HG03571 (cell line): Measurements from ENCODE around the gene OR4D2.
A peak's percentile ranks its signal among the peaks of the same experiment; 100 is the strongest.

Experiments used
- ATAC-seq: cut with Tn5 transposase; IDR thresholded peaks from one replicate; pipeline ENCODE4 v1.9.1; 2021; ENCODE audit not compliant: unreplicated experiment

Gene OR4D2

DNA sequence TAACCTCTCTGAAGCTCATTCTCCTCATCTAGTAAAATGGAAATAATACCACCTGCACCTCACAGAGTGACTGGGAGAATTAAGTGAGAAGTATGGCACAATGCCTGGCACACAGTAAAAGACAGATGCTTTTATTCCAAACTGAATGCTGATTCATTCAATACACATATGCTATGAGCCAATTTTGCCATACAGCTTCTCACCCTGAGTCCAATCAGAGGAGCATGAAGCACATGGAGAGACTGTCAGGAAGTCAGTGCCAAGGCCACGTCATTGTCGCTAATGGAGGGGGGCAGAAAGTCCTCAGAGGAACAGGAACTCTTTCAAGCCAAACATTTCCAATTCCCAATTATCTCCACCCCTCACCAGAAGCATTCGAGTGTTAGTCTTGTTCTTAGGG lies 40.7 kb downstream of the OR4D2 start:
- ATAC-seq, result no peak

GRCh38 chr17:58208344-58208743 lies 41.6 kb downstream of the OR4D2 start:
- ATAC-seq, result no peak

- no peak for ATAC-seq
Observed at GRCh38 chr17:58210922-58211321, 44.1 kb downstream of the OR4D2 start.

DNA sequence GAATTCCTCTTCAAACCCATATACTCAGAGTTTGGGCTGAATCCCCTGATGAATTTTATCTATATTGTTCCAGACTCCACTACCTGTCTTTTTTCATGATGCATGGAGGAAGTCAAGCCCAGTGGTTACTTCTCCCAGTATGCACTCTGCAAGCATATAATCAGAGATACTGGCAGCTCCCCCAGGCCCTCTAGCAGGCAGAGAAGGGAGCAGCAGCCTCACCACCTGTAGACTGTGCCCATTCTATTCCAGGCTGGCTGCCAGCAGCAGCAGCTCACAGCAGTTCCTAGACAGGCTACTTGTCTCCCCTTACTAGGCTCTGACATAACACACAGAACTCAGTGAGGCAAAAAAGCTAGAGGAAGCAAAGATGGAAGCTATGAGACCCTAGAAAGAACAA lies 48.9 kb downstream of the OR4D2 start:
- ATAC-seq, result no peak

DNA sequence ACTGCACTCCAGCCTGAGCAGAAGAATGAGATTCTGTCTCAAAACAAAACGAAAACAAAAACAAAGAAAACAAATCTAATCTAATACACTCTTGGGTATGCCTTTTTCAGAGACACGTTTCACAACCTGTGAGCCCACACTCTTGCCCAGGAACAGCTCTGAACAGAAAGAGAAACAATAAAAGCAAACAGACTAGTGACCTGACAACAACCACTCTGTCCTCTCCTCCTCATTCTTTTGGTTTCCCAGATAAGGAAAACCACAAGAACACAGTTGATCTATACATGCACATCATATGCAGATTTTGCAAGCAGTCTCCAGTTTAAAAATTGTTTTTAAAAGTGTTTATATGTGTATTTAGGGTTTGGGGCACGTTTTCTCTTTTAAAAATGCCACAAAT lies 51.0 kb downstream of the OR4D2 start:
- ATAC-seq, result no peak

DNA sequence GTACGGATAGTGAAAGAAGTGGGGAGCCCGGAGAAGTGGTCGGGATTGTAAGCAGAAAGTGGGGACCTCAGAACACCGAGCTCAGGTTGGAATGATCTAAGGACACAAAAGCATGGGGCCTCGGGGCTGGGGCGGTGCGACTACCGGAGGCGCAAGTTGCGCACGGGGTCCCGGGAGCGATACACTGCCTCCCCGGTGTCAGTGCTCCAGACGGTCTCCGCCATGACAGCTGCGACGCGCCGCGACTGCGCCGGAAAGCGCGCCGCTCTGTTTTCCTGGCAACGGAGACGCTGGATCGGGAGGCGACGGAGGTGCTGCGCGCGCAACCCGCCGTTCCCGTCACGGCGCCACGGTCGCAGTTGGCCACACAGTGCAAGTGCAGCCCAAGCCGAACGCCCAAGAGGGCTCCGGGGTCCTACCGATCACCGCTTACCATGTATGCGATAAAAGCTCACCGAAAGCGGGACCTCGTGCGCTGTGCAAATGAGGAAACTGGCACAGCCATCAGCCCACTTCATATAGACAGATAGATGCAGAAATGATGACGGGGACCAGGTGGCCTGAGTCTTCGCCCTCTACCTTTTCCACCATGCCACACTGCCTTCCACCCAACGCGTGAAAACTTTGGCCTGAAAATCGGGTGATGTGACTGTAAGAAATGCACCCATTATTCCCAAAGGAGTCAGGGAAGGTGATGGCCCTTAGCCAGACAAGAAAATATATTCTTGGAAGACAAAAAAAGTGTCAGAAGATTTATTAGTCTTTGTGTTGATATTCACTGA lies 52.4 kb downstream of the OR4D2 start, which contains the start of gene MKS1:
Gene MKS1 (minus strand): TSS at position 249 of the 782 bp plus-strand sequence. CDS start 25 bp downstream, at position 224.
- ATAC-seq, result peak; percentile 93

- ATAC-seq, result no peak
Observed at GRCh38 chr17:58219789-58220183, 53.0 kb downstream of the OR4D2 start.
